Activated CD8-positive, alpha-beta memory T cell treated with anti-CD3 and anti-CD28 coated beads, Interleukin-2, amount 50 U/mL, for 1 hour (primary cell): ENCODE measurements around the gene BMP6.

Source experiments
- DNase-seq: peaks from one replicate; pipeline ENCODE4 v3.0.0-alpha.2; 2020; ENCODE audit errors: extremely low read depth

BMP6 gene

DNA sequence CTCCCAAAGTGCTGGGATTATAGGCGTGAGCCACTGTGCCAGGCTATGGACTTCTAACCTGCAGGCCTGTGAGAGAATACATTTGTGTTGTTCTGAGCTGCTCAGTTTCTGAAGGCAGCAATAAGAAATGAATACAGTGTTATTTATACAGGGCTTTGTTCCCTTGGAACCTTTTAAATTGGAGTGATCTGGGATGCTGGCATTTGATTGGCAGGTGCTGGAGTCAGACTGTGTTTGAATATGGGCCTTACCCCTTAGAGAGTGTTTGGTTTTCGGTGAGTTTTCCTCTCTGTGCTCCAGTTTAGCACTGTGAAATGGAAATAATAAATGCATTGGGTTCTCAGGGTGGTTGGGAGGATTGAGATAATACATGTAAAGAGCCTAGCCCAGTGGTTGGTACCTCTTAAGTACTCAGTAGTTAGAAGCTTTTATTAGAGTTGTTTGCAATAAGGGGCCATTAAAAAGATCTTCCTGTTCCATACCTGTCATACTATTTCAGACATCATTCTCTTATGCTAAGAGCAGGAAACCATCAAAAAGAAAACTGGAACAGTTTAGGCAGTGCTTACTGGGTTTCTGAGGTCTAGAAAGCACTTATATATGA is 22.1 kb downstream of the BMP6 start:
- DNase-seq, result no peak

DNA sequence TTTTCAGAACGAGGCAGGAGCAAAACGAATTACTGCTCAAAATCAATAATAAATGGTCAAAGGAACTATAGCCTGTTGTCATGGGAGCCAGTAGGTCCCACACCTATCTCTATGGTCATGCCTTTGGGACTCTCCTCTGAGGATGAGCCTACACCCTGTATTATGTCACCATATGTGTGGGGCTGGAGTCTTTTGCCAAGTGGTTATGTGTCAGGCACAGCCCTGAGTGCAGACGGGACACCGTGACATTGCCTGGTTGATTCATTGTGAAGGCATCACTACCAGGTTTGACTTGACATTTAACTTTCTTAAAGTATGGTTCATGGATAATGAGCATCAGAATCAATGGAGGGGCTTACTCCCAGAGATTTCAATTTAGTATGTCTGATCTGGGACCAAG is 23.6 kb downstream of the BMP6 start:
- no peak for DNase-seq

DNA sequence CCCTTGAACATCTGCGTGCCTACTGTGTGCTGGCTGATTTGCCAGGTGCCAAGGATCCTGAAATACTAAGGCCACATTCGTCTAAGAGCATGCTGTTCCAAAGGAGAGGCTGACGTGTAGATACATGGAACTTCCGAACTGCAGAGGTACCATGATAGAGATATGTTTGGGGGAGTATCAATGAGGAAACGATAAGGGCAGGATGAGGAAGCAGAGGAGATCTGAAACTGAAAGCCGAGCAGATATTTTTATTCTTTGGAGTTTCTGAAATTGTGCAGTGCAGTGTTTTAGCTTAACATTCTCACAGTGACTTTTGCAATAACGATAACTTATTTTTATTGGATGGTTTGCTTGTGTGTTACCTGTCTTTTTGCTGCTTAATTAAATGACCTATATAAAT is 24.3 kb downstream of the BMP6 start:
- DNase-seq, result no peak

DNA sequence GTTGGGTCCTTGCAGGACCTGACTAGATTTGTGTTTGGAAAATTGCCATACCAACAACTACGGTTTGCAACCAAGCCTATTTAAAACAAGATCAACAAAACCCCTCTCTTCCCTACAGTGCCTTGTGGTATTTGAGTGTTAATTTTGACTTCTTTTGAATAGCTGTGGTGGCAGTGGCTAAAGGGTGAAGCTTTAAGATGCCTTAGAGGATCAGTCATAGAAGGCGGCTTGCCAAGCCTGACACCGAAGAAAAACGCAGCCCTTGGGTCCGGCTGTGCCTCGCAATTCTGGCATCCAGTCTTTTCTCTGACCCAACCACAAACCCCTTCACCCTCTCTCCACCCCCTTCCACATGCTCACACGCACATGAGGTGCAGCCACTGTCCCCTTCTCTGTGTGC is 32.6 kb downstream of the BMP6 start:
- DNase-seq, result no peak

DNA sequence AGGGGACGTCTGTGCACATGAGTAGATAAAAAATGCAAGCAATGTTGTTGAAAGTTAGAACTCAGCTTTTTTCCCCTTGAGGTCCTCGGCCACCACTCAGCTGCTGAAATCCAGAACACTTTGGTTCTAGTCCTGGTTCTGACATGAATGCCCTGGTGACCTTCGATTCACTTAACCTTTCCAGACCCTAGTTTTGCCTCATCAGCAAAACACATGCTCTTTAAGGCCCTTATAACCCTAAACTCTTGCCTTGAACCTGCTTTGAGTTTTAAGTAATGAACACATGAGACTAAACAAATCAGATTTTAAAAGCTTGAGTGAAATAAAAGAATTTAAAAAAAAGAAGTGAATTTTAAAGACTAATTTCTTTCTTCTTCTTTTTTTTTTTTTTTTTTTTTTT is 33.4 kb downstream of the BMP6 start:
- DNase-seq, result no peak

DNA sequence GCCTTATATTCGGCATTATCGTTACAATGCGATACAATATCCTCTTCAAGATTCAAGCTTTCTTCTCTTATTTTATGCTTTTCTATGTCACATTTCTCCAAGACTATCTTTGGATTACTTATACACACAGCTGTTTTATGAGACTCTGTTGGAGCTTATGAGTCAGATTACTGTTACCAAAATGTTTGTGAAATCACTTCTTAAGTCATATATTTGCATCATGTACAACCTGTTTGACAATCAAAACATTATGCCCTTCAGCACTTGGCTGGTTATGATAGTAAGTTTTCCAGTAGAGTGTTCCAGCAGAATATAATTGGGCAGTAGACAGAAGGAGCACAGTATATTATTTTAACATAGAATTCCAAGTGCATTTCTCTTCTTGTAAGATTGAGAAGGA is 35.2 kb downstream of the BMP6 start:
- DNase-seq, result no peak

DNA sequence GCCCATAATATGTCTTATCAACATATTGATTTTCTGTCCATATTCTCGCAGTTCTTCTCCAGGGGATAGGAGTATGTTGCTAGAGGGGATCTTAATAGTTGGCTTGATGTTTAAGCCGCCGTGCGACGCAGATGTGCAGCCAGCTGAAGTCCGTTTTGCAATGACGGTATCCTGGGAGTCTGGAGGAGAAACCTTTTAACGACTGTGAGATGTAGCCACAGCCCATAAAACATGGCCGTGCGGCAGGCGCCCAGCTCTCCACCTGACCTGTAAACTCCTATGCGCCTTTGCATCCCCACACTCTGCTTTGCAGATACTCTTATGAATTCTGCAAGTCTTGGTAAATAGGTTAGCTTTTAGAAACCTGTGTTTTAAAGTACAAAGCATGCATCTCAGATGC is 36.9 kb downstream of the BMP6 start:
- no peak for DNase-seq

DNA sequence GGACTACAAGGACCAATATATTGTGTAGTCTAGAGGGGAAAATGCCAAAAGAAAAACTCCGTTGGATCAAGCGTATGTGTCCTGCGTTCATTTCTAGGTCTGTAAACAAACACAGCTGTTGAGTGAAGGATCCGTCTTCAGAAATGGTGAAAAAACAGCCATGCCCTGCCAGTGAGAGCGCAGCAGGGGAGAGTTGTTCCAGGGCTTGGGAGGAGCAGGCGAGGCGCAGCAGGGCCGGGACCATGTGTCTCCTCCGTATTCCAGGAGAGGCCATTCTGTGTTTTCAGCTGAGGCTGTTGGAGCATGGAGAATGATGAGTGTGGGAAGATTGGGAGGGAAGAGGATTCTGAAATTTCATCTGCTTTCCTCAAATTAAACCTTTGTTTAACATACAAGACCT is 38.0 kb downstream of the BMP6 start:
- no peak for DNase-seq

DNA sequence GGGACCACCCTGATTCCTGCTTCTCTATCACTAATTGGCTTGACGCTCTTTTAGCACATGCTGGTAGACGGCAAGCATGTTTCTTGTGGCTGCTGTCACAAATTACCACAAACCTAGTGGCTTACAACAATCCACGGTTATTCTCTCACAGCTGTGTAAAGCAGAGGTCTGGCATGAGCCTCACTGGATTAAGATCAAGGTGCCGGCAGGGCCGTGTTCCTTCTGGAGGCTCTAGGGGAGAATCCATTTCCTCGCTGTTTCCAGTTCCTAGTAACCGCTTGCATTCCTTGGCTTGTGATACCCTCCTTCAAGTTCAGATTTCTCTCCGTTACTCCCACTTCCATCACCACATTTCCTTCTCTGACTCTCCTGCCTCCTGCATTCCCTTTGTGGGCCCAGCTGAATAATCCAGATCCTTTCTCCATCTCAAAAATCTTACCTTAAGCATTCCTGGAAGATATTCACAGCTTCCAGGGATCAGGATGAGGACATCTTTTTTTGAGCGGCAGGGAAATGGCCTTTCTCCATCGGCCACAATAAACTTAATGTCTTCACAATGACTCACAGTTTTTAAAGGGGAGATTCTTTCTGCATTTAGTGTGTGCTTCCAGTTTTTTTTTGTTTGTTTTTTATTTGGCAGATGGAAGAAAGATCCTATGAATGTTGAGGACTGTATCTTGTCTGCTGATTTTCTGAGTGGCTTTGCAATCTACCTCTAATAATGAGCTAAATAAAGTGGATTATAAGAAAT is 39.9 kb downstream of the BMP6 start:
- no peak for DNase-seq

DNA sequence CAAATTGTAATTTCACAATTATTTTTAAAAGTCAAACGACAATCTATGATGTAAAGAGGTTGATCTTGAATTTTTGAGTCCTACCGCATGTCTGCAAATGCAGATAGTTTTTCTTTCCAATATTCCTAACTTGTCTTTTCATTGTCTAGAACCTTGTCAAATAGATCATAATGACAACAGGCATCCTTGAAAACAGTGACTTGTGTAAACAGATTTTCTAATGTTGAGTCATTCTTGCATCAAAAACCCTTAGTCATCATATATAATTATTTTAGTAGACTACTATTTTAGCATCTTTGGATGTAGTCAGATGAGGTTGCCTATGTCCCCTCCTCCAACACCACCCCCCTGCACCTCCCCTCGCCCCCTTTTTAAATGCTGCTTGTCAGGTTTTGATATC is 43.8 kb downstream of the BMP6 start:
- no peak for DNase-seq

DNA sequence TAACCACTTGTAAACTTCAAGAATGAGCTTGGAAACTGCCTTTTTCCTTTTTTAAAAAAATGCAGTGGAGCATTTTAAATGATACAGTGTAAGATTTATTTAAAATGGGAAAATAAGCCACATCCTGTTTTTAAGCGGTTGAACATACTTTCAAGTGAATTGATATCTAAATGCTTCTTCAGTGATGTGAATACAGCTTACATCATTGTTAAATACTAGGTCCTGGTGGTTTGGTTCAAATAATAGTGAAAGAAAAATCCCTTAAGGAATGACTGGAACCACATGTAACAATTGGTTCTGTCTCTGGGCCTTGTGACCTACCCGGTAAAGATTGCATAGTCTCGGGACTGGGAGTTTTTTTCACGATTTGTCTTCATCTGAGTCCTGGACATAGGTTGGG is 44.2 kb downstream of the BMP6 start:
- DNase-seq, result no peak

DNA sequence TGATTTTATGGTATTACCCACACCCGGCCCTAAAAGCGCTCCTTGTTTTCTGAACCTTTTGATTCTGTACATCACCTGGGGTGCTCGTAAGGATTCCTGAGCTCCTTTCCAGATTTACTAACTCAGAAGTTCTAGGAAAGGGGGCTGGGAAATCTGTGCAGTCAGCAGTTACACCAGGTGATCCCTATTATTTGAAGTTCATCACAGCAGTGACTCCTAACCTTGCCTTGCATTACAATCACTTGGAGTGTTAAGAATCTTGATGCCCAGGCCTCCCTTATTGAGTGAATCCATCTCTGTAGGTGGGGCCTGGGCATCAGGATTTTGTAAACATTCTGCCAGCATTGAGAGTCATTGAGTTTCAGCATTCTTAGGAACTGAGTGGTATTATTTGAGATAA is 44.7 kb downstream of the BMP6 start:
- no peak for DNase-seq

DNA sequence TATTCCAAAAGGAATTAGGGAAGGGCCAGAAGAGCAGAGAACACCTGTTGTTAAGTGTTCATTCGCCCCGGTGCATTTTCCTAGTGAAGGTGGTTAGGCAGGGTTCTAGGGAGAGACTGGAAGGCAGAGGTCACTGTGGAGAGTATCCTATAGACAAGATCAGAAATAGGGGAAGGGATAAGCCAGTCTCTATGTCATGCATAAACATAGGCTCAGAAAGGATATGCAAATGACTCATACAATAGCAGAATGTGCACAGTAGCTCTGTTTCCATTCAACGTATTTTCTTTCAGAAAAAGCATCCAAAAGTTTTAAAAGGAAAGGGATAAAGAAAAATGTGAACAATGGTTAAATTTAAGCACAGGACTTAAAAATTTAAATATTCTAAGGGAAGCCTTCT is 47.4 kb downstream of the BMP6 start:
- DNase-seq, result no peak

DNA sequence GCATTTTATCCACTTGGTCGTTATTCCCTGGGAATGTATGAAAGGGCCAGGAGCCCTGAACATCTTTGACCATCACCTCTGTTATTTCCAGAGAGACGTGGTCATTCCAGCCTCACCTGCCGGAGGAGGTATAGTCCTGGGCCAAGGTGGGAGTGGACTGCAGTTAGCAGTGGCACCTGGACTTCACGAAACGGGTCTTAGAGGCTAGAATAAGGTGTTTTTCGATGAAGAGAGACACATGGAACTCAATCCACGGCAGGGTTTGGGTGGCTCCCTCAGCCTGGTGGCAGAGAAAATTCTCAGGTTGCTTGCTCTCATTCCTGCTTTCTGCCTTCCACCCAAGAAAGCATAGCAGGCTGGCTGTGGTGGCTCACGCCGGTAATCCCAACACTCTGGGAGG is 48.0 kb downstream of the BMP6 start:
- no peak for DNase-seq

DNA sequence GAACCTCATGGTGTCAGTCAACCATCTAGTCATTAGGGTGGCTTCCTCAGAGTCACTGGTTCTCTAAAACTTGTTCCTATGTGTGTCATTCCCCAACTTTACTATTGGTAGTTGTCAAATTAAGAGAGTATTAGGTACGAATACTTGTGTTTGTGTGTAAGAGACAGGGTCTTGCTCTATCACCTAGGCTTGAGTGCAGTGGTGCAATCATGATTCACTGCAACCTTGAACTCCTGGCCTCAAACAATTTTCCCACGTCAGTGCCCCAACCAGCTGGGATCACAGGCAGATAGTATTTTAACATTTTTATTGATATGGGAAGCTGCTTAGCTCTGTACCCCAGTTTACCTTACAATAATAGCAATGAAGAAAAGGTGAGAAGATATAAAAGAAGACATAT is 50.6 kb downstream of the BMP6 start:
- no peak for DNase-seq

DNA sequence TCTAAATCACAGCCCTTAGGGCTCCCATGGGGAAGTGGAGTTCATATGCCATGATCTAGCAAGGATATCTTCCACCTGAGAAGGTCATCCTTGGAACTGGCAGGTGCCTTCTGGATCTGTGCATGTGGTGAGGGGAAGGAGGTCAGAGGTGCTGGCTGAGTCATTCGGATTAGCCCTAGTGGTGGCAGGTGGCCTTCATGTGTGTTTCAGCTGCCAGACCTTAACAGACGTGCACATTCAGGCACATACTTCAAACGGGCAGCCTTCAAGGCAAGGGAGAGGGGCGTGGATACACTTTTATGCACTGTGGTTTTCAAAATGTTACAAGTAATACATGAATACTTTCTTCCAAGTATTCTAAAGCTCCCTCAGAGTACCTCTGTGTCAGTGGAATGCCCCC is 51.2 kb downstream of the BMP6 start:
- no peak for DNase-seq

DNA sequence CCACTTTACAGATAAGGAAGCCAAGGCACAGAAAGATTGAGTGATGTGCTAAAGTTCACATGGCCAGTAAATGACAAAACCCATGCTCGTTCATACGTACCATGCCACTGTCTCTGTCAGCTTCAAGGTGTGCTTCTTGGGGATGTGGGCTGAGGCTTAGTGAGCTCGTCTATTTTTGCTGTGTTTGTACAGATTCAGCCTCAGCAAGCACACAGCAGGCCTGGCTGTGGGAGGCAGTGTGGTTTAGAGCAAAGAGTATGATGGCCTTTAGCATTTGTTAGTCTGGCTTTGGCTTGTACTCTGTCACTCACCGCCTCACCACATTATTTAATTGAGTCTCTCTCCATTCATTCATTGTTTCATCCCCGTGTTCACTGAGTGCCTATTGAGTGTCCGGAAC is 55.3 kb downstream of the BMP6 start:
- DNase-seq, result no peak

DNA sequence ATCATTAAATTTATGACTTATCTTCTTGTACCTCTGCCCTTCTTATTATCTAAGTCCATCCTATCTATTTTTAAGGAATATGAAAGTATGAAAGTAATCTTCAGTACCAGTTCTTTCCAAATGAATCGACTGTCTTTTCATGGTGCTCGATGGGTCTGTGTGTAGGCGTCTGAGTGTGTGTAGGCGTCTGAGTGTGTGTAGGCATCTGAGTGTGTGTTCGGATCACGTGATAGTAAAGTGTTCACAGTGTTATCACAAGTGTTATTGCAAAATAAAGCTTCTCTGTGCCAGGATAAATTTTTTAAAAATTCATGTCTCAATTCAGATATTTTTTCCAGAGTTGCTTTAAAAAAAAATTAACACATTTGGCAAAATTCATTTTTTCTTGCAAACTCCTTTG is 58.3 kb downstream of the BMP6 start:
- no peak for DNase-seq

DNA sequence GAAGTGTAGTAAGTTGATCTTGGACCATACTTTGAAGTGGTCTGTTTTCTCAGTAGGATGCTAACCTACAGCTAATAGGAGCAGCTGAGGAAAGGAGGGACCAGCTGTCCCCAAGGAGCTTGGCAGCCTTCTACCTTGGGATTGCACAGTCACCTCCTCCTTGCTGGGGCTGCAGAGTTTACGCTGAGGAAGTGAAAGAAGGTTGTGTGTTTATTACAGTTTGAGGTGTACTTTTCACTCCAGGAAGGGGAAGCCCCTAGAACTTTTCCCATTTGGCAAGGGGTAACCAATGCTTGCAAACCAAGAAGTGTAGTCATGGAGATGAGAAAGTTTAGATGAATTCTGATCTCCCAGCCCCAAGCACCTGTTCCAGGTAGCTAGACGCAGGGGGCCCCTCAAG is 58.8 kb downstream of the BMP6 start:
- no peak for DNase-seq

DNA sequence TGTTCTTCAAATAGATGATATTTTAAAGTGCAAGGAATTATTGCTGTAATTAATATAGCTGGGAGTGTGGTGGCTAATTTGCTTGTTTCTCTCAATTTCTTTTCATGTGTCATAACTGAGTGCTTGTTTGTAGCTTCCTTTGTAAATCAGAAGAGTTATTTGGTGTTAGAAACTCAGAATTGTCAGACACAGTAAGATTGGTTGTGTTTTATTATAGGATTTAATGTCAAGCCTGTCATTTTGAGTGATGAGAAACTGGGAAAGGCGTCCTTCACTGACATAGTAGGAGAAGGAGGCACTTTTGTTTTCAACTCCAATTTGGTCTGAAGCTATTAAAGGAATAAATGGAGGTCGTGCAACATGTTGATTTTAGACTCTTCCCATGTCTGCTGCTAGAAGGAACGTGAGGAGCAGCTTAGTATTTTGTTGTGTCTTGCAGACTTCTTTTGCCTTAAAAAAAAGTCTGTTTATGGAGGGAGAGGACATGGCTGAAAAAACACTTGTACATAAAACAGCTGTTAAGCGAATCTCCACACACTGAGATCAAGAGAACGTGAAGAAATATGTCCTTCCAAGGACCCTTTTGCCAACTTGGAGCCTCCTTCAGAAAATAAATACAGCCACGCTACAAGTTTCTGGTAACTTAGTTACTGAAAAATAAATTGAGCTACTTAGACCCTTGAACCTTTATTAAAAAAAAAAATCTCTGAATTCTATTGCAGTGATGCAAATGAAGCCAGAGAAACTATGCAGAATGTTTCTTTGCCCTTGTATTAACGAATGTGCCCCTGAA is 59.5 kb downstream of the BMP6 start:
- no peak for DNase-seq

DNA sequence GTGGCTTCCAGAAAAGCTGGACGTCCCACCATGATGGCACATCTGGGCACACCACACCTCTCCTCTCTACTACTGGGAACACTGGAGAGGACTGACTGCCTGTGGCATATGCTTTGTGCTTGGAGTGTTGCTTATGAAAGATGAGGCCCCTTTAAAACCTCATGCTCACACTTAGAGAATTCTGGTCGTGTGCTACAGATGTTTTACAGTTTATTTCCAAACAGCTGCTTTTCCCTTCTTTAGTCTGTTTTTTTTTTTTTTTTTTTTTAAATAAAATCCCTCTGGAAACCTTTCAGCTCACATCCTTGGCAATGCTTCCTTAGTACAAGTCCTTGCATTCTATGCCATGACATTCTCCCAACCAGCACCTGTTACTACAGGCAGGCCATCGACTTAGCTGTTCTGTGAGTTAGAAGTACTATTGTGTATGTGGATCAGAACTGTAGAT is 60.3 kb downstream of the BMP6 start:
- DNase-seq, result no peak

DNA sequence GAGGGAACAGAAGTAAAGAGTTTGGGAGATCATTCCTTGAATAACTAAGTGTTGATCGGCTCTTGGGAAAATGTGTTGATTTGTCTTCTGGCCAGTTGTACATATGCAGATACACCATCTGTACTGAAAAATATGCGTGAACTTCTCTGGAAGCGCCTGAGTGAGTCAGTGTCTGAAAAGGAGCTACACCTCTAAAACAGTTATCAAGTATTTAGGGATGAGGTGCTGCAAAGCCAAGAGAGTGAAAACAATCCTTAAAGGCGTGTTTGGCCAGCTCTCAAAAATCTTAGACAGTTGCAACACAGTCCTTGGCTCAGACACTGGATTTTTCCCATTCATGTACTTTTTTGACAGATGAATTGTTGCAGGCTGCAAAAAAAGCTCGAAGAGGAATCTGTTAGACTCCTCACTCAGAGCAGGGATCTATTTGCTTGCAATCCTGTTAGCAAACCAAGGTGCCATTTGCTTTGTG is 61.3 kb downstream of the BMP6 start:
- DNase-seq, result no peak

DNA sequence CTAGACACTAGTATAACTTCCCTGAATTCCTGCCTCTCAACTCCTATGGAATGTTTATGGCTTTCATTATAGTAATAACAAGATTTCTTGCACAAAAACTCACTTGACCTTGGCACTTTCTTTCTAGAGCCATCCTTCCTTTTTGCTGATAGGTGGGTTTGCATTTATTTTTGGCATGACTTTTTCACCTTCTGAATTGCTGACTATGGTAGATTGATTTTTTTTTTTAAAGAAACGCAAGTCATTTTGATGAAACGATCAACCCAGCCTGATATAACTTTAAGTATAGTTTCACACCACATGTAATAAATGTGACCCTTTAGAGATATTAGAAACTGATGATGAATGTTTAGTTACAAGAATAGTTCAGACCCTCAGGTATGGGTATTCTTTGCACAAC is 61.8 kb downstream of the BMP6 start:
- no peak for DNase-seq
